K562 (cell line): ENCODE results near the gene NDRG4. TPM values are rescaled to one million over a fixed set of nuclear protein-coding genes. Genes with fewer than 3 reads are reported as not detected.

Source experiments
- CBX2 ChIP-seq: fragments of 200-600 bp; sonication (generic); IDR thresholded peaks from one replicate; pipeline ENCODE4 v1.6.1; 2012; ENCODE audit warnings: mild to moderate bottlenecking, low read length, inconsistent platforms; ENCODE audit not compliant: insufficient read depth, poor library complexity, severe bottlenecking
- NCOA4 ChIP-seq: fragments of 450-650 bp; IDR thresholded peaks from 2 replicates; pipeline ENCODE4 v1.6.1; 2018; ENCODE audit warnings: mild to moderate bottlenecking; ENCODE audit not compliant: partially characterized antibody
- POLR2H ChIP-seq: IDR thresholded peaks from 2 replicates; pipeline ENCODE4 v1.6.1; 2016; ENCODE audit warnings: missing genetic modification characterization, low read depth, mild to moderate bottlenecking, control low read depth, missing compliant biosample characterization, moderate library complexity
- SAFB ChIP-seq: fragments of 200-400 bp; formaldehyde crosslinking; IDR thresholded peaks from 2 replicates; pipeline ENCODE4 v1.6.1; 2017; ENCODE audit warnings: low read depth, low read length, borderline replicate concordance
- SMARCB1 ChIP-seq: IDR thresholded peaks from 2 replicates; pipeline ENCODE4 v1.6.1; 2011; ENCODE audit warnings: improper control_type of control experiment, low read depth; ENCODE audit not compliant: insufficient read length
- TAF9B ChIP-seq: fragments of 450-650 bp; IDR thresholded peaks from 2 replicates; pipeline ENCODE4 v1.6.1; 2018; ENCODE audit warnings: mild to moderate bottlenecking; ENCODE audit not compliant: partially characterized antibody
- WHSC1 ChIP-seq: IDR thresholded peaks from one replicate; pipeline ENCODE4 v1.6.1; 2012; ENCODE audit warnings: low read length, control low read depth, inconsistent platforms
- ZNF347 ChIP-seq: fragments of 450-650 bp; formaldehyde crosslinking; IDR thresholded peaks from 2 replicates; pipeline ENCODE4 v1.4.0; 2020; ENCODE audit warnings: low read depth, mild to moderate bottlenecking, moderate library complexity
- polyA plus RNA-seq, 8 experiments: library from polyadenylated mRNA; depleted of rRNA in 4 of 8; stranded (reverse) in 5 of 8; unstranded in 3 of 8; fragments of >200 nt; fragmentation: Nextera tagmentation in 2 of 8; fragmentation: Illumina TruSeq in 1 of 8; extraction: Ambion mirVana in 2 of 8; extraction: Trizol in 1 of 8; gene quantifications; 2 replicates each; pipeline versions ENCODE4 v1.2.1 to v1.2.3, GENCODE V29; 2011 to 2014; ENCODE audit warnings: inconsistent platforms in 1 of 8, missing spikeins in 1 of 8
- total RNA-seq, 7 experiments: library from RNA; depleted of rRNA in 6 of 7; stranded (reverse); fragments of >200 nt in 6 of 7; fragmentation: Illumina TruSeq in 2 of 7; extraction: Trizol in 2 of 7; gene quantifications; 2 replicates each; pipeline versions ENCODE4 v1.2.1 to v1.2.3, GENCODE V29; 2011 to 2021; ENCODE audit warnings: low replicate concordance in 1 of 7
- TF ChIP-seq, protein P1 (sequence below), 2 experiments: fragments of 450-650 bp in 1 of 2; sonication (generic) in 1 of 2; formaldehyde crosslinking in 1 of 2; IDR thresholded peaks; 2 replicates each; pipeline versions ENCODE4 v1.7.1 to v1.9.0; 2016 to 2022; ENCODE audit warnings: inconsistent platforms in 1 of 2, mild to moderate bottlenecking in 1 of 2, missing genetic modification reagents in 1 of 2
- TF ChIP-seq, protein P2 (sequence below): IDR thresholded peaks from 2 replicates; pipeline ENCODE4 v1.6.1; 2014; ENCODE audit warnings: antibody characterized with exemption

The NDRG4 gene
- total and polyA plus RNA-seq, 9 of the 15 experiments (the other 6 are each of a cell fraction or from before 2014, with no cell fraction given) = 0.06 to 0.95 (median 0.28) TPM

DNA sequence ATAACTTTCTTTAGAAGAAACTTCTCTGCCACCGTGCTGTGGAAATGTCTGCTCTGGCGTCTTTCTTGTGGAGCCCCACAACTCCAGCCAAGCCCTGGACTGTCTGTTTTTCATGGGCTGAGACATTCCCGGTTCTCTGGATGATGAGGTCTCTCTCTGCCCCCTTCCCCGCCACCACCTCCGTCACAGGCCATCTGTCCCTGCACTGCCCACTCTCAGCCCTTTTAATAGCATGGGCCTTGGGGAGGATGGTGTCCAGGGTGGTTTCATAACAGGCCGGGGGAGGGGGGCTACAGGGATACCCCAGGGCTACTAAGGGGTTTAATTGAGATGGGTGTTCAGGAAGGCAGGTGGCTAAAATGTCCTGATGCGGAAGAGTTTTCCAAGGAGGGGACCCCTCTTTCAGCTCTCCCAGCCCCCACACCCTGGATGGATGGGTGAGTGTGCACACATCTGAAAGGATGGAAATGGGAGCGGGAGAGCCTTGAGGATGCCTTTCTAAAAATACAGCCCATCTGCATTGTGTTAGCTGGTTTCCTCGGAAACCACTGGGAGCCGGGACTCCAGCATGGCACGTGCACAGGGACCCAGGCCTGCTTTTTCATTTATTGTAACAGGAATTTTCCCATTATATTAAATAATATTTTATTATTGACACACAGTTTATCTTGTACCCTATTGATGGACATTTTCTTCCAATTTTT is 14.6 kb upstream of the NDRG4 start (continued):
- TF ChIP-seq, protein P1, sequence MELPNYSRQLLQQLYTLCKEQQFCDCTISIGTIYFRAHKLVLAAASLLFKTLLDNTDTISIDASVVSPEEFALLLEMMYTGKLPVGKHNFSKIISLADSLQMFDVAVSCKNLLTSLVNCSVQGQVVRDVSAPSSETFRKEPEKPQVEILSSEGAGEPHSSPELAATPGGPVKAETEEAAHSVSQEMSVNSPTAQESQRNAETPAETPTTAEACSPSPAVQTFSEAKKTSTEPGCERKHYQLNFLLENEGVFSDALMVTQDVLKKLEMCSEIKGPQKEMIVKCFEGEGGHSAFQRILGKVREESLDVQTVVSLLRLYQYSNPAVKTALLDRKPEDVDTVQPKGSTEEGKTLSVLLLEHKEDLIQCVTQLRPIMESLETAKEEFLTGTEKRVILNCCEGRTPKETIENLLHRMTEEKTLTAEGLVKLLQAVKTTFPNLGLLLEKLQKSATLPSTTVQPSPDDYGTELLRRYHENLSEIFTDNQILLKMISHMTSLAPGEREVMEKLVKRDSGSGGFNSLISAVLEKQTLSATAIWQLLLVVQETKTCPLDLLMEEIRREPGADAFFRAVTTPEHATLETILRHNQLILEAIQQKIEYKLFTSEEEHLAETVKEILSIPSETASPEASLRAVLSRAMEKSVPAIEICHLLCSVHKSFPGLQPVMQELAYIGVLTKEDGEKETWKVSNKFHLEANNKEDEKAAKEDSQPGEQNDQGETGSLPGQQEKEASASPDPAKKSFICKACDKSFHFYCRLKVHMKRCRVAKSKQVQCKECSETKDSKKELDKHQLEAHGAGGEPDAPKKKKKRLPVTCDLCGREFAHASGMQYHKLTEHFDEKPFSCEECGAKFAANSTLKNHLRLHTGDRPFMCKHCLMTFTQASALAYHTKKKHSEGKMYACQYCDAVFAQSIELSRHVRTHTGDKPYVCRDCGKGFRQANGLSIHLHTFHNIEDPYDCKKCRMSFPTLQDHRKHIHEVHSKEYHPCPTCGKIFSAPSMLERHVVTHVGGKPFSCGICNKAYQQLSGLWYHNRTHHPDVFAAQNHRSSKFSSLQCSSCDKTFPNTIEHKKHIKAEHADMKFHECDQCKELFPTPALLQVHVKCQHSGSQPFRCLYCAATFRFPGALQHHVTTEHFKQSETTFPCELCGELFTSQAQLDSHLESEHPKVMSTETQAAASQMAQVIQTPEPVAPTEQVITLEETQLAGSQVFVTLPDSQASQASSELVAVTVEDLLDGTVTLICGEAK (IDR thresholded peaks at IDR 0.05) = no peak
- TF ChIP-seq, protein P1 (CRISPR knock-in tag; IDR thresholded peaks at IDR 0.05) = no peak
- TF ChIP-seq TAF9B (no peak), SAFB (no peak), NCOA4 (no peak), CBX2 (no peak), ZNF347 (CRISPR knock-in tag) (no peak), SMARCB1 (no peak), WHSC1 (no peak), POLR2H (tag) (no peak)
- TF ChIP-seq, protein P2, sequence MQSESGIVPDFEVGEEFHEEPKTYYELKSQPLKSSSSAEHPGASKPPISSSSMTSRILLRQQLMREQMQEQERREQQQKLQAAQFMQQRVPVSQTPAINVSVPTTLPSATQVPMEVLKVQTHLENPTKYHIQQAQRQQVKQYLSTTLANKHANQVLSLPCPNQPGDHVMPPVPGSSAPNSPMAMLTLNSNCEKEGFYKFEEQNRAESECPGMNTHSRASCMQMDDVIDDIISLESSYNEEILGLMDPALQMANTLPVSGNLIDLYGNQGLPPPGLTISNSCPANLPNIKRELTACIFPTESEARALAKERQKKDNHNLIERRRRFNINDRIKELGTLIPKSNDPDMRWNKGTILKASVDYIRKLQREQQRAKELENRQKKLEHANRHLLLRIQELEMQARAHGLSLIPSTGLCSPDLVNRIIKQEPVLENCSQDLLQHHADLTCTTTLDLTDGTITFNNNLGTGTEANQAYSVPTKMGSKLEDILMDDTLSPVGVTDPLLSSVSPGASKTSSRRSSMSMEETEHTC = no peak
